NCI-H2196 treated with DMSO at 0.1 percent for 48 hours (cell line): ENCODE results near the gene LMBR1L.
"Not testable (repeated sequence)": the region's sequence is repeated elsewhere in the genome, so short reads cannot be mapped to it uniquely, and the experiment has no call there.

Experiments used
- DNase-seq: peaks from one replicate; lab custom pipeline; 2025; ENCODE audit not compliant: unreplicated experiment; lab: John Stamatoyannopoulos, UW

LMBR1L gene

DNA sequence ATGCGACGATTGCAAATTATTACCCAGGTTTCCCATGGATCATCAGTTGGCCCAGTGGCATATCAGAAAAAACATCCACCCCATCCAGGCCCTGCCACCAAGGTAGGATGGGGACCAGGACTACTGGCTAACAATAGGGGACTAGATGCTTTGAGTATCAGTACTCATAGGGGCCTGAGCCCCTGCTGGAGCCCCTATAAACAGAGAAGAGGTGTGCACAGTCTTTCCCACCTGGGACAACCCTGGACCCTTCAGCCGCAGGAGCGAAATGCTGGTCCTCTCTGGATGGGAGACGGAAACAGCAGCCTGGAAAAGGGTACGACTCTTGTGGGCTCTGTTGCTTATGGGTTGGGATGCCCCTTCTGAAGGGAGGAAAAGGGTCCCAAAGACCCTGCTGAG, 21.7 kb downstream of the LMBR1L start:
- no peak for DNase-seq

GRCh38 chr12:49088150-49088931, 22.3 kb downstream of the LMBR1L start:
- peak; percentile 98 for DNase-seq

GRCh38 chr12:49086116-49086515, 24.5 kb downstream of the LMBR1L start:
- DNase-seq = no peak

GRCh38 chr12:49084438-49084837, 26.2 kb downstream of the LMBR1L start:
- DNase-seq = no peak

- DNase-seq = no peak
These were observed 30.9 kb downstream of the LMBR1L start for GRCh38 chr12:49079793-49080192.

DNA sequence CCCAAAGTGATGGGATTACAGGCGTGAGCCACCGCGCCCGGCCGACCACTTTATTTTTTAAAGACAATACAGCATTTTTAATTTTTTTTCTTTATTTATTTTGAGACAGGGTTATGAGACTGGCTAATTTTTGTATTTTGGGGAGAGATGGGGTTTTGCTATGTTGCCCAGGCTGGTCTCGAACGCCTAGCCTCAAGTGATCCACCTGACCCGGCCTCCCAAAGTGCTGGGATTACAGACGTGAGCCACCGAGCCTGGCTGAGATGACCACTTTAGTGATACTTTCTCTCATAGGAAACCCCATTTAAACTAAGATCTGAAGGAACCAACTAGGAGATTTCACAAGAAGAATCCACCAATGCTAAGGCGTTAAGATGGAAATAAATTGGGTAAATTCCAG, 39.7 kb downstream of the LMBR1L start:
- DNase-seq = no peak

DNA sequence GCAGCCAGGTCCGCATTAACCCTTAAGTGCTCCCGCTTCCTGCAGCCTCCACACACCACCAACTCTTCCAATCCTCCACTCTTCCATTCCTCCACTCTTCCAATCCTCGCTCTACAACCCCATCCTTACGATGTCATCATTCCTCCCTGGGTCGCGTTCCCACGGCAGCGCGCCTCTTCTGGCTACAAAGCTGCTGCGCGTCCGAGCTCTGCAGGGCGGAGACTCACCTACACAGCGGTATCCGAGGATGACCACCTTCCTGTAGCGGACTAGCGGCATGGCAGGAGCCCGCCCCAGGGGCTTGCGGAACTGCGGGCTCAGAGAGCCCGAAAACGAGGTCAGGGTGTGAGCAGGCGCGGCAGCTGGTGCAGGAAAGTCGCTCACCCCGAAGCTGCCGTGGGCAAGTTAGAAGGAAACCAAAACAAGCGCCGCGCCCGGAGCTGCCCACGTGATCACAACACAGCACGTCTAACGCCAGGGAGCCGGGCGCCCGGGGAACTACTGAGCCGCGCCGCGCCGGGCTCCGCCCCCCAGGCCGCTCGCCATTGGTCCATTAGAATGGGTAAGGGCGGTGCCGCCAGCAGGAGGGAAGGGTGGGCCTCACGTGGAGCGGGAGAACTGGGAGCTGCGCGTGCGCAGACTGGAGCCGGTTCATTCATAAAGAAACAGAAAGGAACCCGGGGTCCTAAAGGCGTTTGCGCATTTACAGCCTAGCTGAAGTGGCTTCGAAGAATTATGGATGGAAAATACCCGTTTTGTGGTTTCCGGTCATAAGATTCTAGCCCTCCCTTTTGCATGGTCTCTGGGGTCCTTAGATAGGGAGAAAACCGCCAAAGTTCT, 40.9 kb downstream of the LMBR1L start, which contains the start of gene RHEBL1:
Gene RHEBL1, minus strand, starts transcription at position 473 of the 840 bp plus-strand sequence. Its CDS starts 194 bp downstream, at position 279.
- DNase-seq = peak; percentile 95

DNA sequence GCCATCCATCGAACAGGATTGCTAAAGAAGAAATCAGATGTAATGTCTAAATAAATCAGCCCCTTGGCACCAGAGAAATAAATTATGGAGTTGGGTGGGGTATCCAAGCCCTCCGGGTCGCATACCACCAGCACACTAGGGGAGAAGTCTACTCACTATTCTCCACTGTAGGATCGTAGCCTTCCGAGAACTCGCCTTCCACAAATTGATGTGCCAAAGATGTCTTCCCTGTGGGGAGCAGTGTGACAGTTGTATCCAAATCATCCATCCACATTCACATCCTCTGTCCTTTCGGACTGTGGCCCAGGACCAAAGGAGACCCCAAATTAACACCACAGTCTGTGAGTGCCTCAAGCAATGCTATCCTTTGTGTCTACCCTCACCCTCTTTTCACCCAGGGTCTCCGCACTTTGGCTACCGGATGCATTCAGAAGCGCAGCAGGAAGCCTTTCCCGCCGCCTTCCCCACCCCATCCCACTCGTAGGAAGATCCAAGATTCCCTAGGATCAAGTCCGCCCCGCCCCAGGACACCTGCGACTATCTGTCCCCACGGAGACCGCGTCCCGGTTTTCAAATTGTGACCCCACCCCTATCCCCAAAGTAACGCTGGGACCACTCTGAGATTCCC, 41.7 kb downstream of the LMBR1L start:
- DNase-seq = no peak

DNA sequence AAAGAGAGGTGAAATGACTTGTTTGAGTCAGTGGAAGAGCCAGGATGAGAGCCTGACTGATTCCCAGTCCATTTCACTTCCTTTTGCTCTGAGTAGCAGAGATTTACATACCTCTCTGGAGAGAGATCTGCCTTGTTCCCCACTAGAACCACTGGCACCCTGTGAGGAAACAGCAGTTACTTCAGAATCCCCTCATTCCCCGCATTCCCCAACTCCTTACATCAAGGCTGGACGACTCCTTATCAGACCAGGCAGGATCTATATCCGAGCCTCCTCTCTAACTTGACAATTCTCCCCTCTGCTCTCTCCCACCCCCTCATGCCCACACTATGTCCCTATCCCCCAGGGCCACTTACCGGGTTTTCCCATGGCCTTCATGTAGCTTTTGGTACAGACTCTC, 44.5 kb downstream of the LMBR1L start:
- no peak for DNase-seq

DNA sequence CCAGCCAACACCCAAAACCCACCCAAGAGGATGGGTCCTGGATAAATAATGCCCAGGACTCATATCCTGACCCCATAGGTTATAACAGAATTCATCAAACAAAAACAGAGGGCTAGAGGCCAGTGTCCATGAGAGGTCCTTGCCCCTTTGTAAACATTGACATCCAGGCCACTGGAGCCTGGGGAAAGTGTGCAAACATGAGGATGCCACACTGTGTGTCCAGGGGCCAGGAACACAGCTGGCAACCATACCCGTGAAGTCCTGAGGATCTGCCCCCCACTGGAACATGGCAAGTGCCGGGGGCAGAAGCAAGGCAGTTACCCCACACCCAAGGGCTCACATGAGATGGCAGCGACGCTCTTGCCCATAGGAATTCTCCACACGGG, 45.9 kb downstream of the LMBR1L start:
- DNase-seq = no peak

- not testable (repeated sequence) for DNase-seq
These were observed 48.7 kb downstream of the LMBR1L start for GRCh38 chr12:49061916-49062315.

GRCh38 chr12:49061157-49061650, 49.4 kb downstream of the LMBR1L start:
- DNase-seq = no peak

DNA sequence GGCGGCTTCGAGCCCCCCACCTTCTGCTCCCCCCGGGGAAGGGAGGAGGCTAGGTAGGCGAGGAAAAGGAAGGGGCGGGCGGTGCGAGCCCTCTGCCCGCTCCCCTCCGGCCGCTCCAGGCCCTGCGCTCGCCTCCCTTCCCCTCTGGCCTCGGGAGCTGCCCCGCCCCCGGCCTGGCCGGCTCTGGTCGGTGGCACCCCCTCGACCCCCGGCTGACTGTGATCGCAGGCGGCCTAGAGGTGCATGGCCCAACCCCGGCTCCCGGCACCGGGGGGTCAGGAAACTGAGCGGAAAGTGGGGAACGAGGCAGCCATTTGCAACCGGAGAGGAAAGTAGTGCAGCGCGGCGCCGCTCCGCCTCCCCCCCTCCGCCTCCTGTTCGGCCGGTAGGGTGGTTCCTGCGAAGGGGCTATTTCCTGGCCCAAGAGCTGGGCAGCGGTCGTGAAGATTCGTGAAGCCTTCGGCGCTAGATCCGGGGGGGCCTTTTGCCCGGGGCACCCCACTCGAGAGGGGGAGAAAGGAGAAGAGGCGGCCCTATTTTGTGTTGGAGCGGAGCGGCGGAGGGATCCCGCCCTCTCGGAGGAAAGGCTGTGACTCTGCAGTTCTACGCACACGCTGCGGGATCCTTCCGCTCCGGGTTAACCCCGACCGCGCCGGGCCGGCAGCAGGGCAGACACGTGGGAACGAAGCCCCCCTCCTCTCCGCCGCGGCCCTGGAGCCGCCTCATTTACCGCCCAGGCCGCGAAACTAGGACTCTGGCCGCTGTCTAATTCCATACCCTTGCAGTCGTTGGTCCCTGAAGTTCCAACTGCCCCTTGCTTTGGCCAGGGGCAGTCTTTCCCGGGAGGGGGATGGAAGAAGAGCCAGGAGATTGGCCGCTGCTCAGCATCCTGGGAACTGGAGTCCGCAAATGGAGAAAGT, 50.1 kb downstream of the LMBR1L start, which contains the start of gene KMT2D:
Gene KMT2D, minus strand, starts transcription at position 558 of the 920 bp plus-strand sequence. CDS start 5,470 bp downstream, outside the sequence.
- peak; percentile 81 for DNase-seq

GRCh38 chr12:49059299-49060171, 51.1 kb downstream of the LMBR1L start:
- no peak for DNase-seq

DNA sequence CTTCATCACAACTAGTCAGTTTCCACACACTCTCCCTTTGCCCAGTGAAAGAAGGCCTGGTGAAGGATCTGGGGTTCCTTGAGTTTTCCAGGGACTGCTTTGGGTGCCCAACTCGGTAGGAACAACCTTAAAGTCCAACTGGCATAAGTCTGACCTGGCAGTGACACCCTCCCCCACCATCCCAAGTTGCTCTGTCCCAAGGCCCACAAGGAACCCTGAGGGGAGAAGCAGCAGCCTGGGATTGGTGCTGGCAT, 51.7 kb downstream of the LMBR1L start:
- DNase-seq = no peak

GRCh38 chr12:49058366-49059044, 52.1 kb downstream of the LMBR1L start:
- no peak for DNase-seq

DNA sequence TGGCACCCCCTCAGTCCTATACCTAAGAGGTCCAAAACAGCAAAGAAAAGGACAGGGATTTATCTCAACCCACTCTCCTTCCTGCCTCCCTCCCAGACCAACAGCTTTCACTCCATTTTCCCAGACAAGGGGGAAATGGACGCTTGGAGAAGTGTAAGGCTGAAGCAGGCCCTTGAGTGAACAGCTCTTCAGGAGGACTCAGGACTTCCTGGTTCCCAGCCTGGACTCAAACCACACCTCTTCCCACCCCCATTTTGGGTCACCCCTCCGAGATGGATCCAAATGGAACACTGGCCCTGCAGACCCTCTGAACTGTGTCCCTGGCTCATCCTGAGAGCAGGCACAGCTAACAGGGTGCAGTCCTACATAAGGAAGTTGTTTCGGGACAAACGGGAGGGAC, 52.8 kb downstream of the LMBR1L start:
- no peak for DNase-seq

DNA sequence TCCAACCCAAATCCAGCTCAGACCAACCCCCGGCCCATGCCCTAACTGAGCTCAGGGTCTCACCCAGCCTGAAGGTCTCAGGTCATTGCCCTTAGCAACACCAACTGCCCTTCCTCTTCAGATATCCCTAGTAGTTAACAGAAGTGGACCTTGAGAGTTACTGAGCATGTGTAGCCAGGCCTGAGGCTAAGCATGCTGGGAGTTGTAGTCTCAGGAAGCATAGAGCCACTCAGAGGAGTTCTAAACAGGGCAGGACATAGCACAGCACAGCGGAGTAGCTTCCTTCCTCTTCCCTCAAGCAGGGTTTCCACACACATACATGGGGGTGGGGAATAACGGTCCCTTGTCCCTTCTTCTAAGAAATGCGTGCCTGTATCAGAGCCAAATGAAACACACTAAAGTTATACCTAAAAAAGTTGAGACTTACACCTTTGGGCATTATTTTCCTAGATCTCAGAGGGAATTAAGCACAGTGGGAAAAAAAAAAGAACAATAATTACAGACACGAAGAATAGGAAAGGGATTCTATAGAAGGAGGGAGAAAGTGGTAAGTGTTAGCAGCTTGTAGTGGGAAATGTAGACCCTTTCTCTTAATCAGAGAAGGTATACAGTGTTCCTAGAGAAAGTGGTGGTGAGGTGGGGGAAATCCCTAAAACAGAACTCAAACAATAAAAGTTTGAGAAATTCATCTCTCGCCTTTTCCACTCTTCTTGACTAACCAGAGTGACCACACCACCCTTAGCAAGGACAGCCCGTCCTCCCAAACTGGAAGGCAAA, 54.5 kb downstream of the LMBR1L start:
- no peak for DNase-seq
